Fibroblast of peridontal ligament (primary cell): ENCODE results near the gene SCMH1.
A peak's percentile ranks its signal among the peaks of the same experiment; 100 is the strongest.

Experiments used
- DNase-seq: peaks from one replicate; pipeline ENCODE4 v3.0.0-alpha.2; 2010; ENCODE audit errors: extremely low read depth

SCMH1 gene

GRCh38 chr1:41097105-41097504, 145.0 kb downstream of the SCMH1 start:
- peak; percentile 88 for DNase-seq

- no peak for DNase-seq
Measured at GRCh38 chr1:41093826-41094225, 148.3 kb downstream of the SCMH1 start.

- DNase-seq, result no peak
Measured at GRCh38 chr1:41086921-41087320, 155.2 kb downstream of the SCMH1 start.

- DNase-seq, result no peak
Measured at GRCh38 chr1:41078616-41079015, 163.5 kb downstream of the SCMH1 start.

- DNase-seq, result no peak
Measured at GRCh38 chr1:41078193-41078592, 163.9 kb downstream of the SCMH1 start.

GRCh38 chr1:41073971-41074370, 168.1 kb downstream of the SCMH1 start:
- peak; percentile 77 for DNase-seq

- peak; percentile 30 for DNase-seq
Measured at GRCh38 chr1:41072051-41072450, 170.1 kb downstream of the SCMH1 start.

GRCh38 chr1:41056907-41057306, 185.2 kb downstream of the SCMH1 start:
- DNase-seq, result no peak

GRCh38 chr1:41053316-41053715, 188.8 kb downstream of the SCMH1 start:
- no peak for DNase-seq

GRCh38 chr1:41051022-41051421, 191.1 kb downstream of the SCMH1 start:
- DNase-seq, result no peak

GRCh38 chr1:41048540-41048939, 193.6 kb downstream of the SCMH1 start:
- no peak for DNase-seq

GRCh38 chr1:41046347-41046775, 195.7 kb downstream of the SCMH1 start:
- no peak for DNase-seq

GRCh38 chr1:41045740-41046139, 196.4 kb downstream of the SCMH1 start:
- DNase-seq, result peak; percentile 92

- DNase-seq, result no peak
Measured at GRCh38 chr1:41044187-41044586, 197.9 kb downstream of the SCMH1 start.

- peak; percentile 55 for DNase-seq
Measured at GRCh38 chr1:41041614-41042270, 200.4 kb downstream of the SCMH1 start.

GRCh38 chr1:41038110-41038509, 204.0 kb downstream of the SCMH1 start:
- peak; percentile 15 for DNase-seq

- DNase-seq, result no peak
Measured at GRCh38 chr1:41037116-41037903, 204.8 kb downstream of the SCMH1 start.

- no peak for DNase-seq
Measured at GRCh38 chr1:41033272-41033671, 208.8 kb downstream of the SCMH1 start.

- no peak for DNase-seq
Measured at GRCh38 chr1:41032147-41032546, 210.0 kb downstream of the SCMH1 start.

- DNase-seq, result no peak
Measured at GRCh38 chr1:41030872-41031616, 211.1 kb downstream of the SCMH1 start.

GRCh38 chr1:41028034-41028642, 214.0 kb downstream of the SCMH1 start:
- DNase-seq, result no peak
